Esophagus squamous epithelium (tissue), 5 donors: ENCODE measurements around the gene APLN. TPM values are rescaled to one million over a fixed set of nuclear protein-coding genes. Genes with fewer than 3 reads are reported as not detected.

Experiments
- DNase-seq: peaks from one replicate; lab custom pipeline; 2025; lab: John Stamatoyannopoulos, UW
- H3K27ac ChIP-seq, 4 donors: fragments of 200-600 bp; sonication (generic); one replicate each; pipeline ENCODE4 v1.5.1; 2016 to 2019; ENCODE audit warnings: mild to moderate bottlenecking in 1 of 4
- H3K27me3 ChIP-seq, 4 donors: fragments of 200-600 bp; sonication (generic); 1 replicate in 3 of 4; 2 replicates in 1 of 4; pipeline versions ENCODE4 v1.5.1 to v1.6.0; 2017 to 2021; ENCODE audit warnings: antibody characterized with exemption in 1 of 4
- H3K36me3 ChIP-seq, 3 donors: fragments of 200-600 bp; sonication (generic); one replicate each; pipeline ENCODE4 v1.5.1; 2016 to 2019
- H3K4me1 ChIP-seq, 3 donors: fragments of 200-600 bp; sonication (generic); one replicate each; pipeline ENCODE4 v1.5.1; 2017 to 2019
- H3K4me3 ChIP-seq, 4 donors: fragments of 200-600 bp; sonication (generic); 1 replicate in 3 of 4; 2 replicates in 1 of 4; pipeline ENCODE4 v1.5.1; 2016 to 2019; ENCODE audit warnings: mild to moderate bottlenecking in 2 of 4, moderate library complexity in 1 of 4
- H3K9me3 ChIP-seq, 3 donors: fragments of 200-600 bp; sonication (generic); one replicate each; pipeline ENCODE4 v1.5.1; 2016 to 2019
- POLR2A ChIP-seq, 4 donors: fragments of 450-650 bp; IDR thresholded peaks; one replicate each; pipeline ENCODE4 v1.6.1; 2017; ENCODE audit warnings: antibody characterized with exemption in 4 of 4, mild to moderate bottlenecking in 4 of 4, moderate library complexity in 3 of 4
- WGBS, 2 donors: methylation state at CpG; one replicate each; pipeline ENCODE4 v1.1.5; 2018; 5-methylcytosine and 5-hydroxymethylcytosine counted together
- intact Hi-C: fragments of 100-400 bp; cut with DNase I; formaldehyde crosslinking; loops from one replicate; pipeline ENCODE4 v1.15.0; 2022
- total RNA-seq, 4 donors: library from RNA; depleted of rRNA; stranded (reverse); fragments of >200 nt; gene quantifications; one replicate each; pipeline ENCODE4 v1.1.0, GENCODE V29; 2016
- TF ChIP-seq, protein P1 (sequence below), 6 experiments: fragments of 450-650 bp in 4 of 6; fragments of 200-600 bp in 2 of 6; sonication (generic) in 2 of 6; IDR thresholded peaks; one replicate each; pipeline ENCODE4 v1.5.1; 2016 to 2019; ENCODE audit warnings: antibody characterized with exemption in 6 of 6, mild to moderate bottlenecking in 4 of 6, moderate library complexity in 4 of 6
- donor health status: DM: yes; HTN: yes; CAD: no.

APLN gene
- total RNA-seq, 4 donors from 2014 or later: 0.09 to 0.53 (median 0.44) TPM

DNA sequence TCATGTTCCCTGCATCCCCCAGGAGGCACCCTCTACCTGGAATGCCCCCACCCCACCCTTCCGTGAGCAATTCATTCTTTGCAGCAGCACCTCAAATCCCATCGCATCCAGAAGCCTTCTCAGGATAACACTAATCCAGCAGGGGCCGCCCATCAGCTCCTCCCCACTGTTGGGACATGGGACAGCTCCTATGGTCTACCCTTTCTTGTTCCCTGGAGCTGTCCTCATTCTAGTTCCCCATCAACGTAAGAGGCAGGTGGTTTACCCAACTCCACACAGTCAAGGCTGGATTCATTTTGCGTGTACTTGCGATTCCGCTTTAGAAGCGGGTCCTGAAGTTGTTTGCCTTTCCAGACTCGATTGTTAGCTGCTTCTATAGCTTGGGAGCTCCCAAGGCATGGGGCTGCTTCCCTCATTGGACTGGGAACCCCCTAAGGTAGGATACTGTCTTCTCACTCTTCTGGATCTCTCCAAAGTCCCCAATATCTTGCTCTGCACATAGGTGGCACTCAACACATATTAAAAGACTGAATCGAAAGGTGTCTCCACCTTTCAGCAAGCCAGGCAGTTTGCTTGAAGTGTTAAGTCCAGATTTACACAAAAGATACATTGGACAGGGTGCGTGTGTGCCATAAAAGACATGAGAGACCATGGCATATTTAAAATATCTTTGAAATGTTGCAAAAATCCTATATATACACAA is 942 bp upstream of the APLN start:
- no peak overlapping the region for H3K27ac ChIP-seq
- H3K4me3 ChIP-seq: no peak overlapping the region
- no peaks in the 10 kb centered on the region for H3K9me3 ChIP-seq
- 35 to 46% methylated on average over 4 to 11 of the region's 11 CpGs for WGBS, 2 donors
- no peaks in the 10 kb centered on the region for H3K36me3 ChIP-seq
- peaks cover 0 to 24% (median 0%) of the 10 kb centered on the region in 4 donors for H3K27me3 ChIP-seq
- TF ChIP-seq, protein P1, sequence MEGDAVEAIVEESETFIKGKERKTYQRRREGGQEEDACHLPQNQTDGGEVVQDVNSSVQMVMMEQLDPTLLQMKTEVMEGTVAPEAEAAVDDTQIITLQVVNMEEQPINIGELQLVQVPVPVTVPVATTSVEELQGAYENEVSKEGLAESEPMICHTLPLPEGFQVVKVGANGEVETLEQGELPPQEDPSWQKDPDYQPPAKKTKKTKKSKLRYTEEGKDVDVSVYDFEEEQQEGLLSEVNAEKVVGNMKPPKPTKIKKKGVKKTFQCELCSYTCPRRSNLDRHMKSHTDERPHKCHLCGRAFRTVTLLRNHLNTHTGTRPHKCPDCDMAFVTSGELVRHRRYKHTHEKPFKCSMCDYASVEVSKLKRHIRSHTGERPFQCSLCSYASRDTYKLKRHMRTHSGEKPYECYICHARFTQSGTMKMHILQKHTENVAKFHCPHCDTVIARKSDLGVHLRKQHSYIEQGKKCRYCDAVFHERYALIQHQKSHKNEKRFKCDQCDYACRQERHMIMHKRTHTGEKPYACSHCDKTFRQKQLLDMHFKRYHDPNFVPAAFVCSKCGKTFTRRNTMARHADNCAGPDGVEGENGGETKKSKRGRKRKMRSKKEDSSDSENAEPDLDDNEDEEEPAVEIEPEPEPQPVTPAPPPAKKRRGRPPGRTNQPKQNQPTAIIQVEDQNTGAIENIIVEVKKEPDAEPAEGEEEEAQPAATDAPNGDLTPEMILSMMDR (IDR thresholded peaks at IDR 0.05): peak in 1 of 6 experiments; percentile 20
- no peak for TF ChIP-seq POLR2A (IDR thresholded peaks at IDR 0.05)
- no peak for DNase-seq
- H3K4me1 ChIP-seq: peaks cover 9 to 24% (median 11%) of the 10 kb centered on the region in 3 donors
- intact Hi-C loops: no loop called here

DNA sequence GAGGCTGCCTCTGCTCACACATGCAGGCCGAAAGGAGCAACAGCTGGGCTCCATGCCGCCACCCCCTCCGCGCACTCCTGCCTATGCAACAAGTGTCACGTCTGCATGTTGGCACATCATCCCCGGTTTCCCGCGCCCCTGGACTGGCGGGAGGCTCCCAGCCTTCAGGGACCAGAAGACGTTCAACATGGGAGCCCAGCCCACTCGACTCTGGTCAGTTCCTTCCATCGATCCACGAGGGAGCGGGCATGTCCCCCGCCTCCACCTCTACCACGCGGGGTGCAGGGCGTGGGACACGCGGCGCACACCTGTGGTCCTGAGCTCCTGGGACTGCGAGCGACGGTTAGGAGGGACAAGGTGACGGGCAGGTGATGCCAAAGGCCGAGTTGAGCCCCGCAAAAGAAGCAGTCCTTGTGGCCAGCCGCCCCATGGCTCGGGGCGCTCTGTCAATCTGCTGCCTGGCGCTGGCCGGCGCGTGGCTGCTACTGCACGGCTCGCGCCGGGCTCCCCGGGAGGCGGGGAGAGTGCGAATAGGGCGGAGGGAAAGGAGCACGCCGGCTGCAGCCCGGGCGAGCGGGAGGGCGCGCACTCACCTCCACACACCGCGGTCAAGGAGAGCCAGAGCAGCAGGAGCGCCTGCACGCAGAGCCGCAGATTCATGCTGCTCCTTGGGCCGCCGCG is 645 bp downstream of the APLN start:
- intact Hi-C loops: no loop called here
- Histone ChIP-seq H3K4me3 (peak overlapping the region; percentile 29 to 62 (median 38)), H3K27ac (no peak overlapping the region), H3K4me1 (peaks cover 9 to 24% (median 11%) of the 10 kb centered on the region in 3 donors), H3K36me3 (no peaks in the 10 kb centered on the region), H3K9me3 (no peaks in the 10 kb centered on the region), H3K27me3 (peaks cover 0 to 24% (median 0%) of the 10 kb centered on the region in 4 donors)
- DNase-seq: no peak
- 0 to 60% methylated on average over 2 to 8 of the region's 57 CpGs for WGBS, 2 donors
- TF ChIP-seq POLR2A (IDR thresholded peaks at IDR 0.05): no peak
- TF ChIP-seq, protein P1 (IDR thresholded peaks at IDR 0.05): no peak

DNA sequence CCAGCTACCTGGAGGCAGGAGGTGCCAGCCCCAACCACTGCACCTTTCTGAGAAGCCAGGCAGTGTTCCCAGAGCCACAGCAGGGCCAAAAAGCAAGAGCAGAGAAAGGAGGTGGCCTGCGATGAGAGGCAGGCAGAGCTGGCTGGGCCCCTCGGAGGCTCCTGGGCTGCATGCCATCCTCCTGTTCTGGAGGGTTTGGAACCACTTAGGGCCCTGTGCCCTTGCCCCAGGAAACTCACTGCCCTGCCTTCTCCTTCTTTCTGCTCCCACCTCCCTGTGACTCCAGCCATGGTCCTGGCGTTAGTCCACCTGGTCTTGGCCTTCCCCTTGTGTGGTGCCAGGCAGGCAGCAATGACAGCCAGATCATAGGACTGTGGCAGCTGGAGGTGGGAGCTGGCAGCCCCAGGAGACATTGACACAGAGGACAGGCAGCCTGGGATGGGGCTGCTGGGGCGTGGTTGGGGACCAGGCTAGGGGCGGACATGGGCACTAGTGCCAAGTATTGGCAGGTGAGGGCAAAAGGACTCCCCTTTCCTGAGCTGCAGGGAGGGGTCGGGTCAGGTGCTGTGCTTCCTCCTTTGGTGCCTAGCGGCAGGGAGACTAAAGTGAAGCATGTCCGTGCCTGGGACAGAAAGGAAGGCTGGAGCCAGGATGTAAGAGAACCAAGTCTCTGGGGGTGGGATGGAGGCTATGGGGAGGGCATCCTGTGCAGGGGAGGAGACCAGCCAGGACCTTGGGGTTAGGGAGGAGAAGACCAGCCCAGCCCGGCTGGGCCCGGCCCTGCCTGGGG is 1.4 kb downstream of the APLN start:
- DNase-seq: no peak
- TF ChIP-seq POLR2A (IDR thresholded peaks at IDR 0.05): no peak
- TF ChIP-seq, protein P1 (IDR thresholded peaks at IDR 0.05): no peak
- WGBS, 2 donors: 17 to 45% methylated on average over 2 of the region's 10 CpGs
- Histone ChIP-seq H3K4me3 (peak overlapping the region in 1 of 4 donors; percentile 62), H3K36me3 (no peaks in the 10 kb centered on the region), H3K27ac (no peak overlapping the region), H3K4me1 (peaks cover 9 to 24% (median 11%) of the 10 kb centered on the region in 3 donors), H3K9me3 (no peaks in the 10 kb centered on the region), H3K27me3 (peaks cover 0 to 24% (median 0%) of the 10 kb centered on the region in 4 donors)
- intact Hi-C loops: no loop called here

DNA sequence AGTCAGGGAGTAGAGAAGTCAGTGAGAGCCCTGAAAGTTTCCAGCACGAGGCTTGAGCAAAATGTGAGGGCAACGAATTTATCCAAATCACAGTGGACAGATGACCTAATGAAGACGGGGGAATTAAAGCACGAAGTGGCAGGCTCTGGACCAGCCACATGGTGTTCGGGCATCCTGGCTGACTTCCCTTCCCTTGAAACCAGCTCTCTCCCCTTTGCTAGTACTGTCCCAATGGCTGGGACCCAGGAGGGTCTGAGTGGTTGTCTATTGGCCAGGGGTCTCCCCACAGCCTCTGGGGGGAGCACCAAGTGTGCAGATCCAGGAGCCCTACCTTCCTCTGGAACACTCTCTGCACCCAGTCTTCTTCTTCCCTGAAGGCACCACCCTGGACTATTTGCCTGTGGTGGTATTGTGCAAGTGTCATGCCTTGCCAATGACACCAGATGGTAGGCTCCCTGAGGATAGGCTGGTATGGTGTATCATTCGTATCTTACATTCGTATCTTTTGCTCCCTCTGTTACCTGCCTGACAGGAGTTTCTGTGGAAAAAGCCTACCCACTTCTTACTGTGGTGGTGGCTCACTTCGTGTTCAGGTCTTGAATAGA is 2.1 kb downstream of the APLN start:
- intact Hi-C loops: no loop called here
- Histone ChIP-seq H3K27ac (no peak overlapping the region), H3K36me3 (no peaks in the 10 kb centered on the region), H3K27me3 (peaks cover 0 to 24% (median 0%) of the 10 kb centered on the region in 4 donors), H3K4me3 (no peak overlapping the region), H3K9me3 (no peaks in the 10 kb centered on the region), H3K4me1 (peaks cover 9 to 24% (median 11%) of the 10 kb centered on the region in 3 donors)
- TF ChIP-seq, protein P1 (IDR thresholded peaks at IDR 0.05): no peak
- TF ChIP-seq POLR2A (IDR thresholded peaks at IDR 0.05): no peak
- DNase-seq: no peak
- WGBS, 2 donors: 50 to 83% methylated on average over 2 to 4 of the region's 8 CpGs
